Neutrophil (primary cell): Measurements from ENCODE around the gene FRY.
A peak's percentile ranks its signal among the peaks of the same experiment; 100 is the strongest.
"Not testable (repeated sequence)": the region's sequence is repeated elsewhere in the genome, so short reads cannot be mapped to it uniquely, and the experiment has no call there.

Source experiments
- H3K27ac ChIP-seq: fragments of 200-600 bp; sonication (generic); 2 replicates; pipeline ENCODE4 v1.5.1; 2016; ENCODE audit warnings: mild to moderate bottlenecking, moderate library complexity
- H3K27me3 ChIP-seq: fragments of 200-600 bp; sonication (generic); 2 replicates; pipeline ENCODE4 v1.6.0; 2016; ENCODE audit warnings: mild to moderate bottlenecking
- H3K36me3 ChIP-seq: fragments of 200-600 bp; sonication (generic); 2 replicates; pipeline ENCODE4 v1.5.1; 2017
- H3K4me1 ChIP-seq, 2 experiments: fragments of 200-600 bp in 1 of 2; sonication (generic) in 1 of 2; 1 replicate in 1 of 2; 2 replicates in 1 of 2; pipeline versions ENCODE4 v1.5.1 to v1.6.1; 2013 to 2016; ENCODE audit warnings: low read depth in 1 of 2, low read length in 1 of 2, mild to moderate bottlenecking in 1 of 2, moderate library complexity in 1 of 2; ENCODE audit not compliant: control insufficient read depth in 1 of 2, insufficient read depth in 1 of 2
- H3K4me3 ChIP-seq, 2 experiments: fragments of 200-600 bp in 1 of 2; sonication (generic) in 1 of 2; 1 replicate in 1 of 2; 2 replicates in 1 of 2; pipeline ENCODE4 v1.5.1; 2013 to 2016; ENCODE audit warnings: low read depth in 1 of 2, low read length in 1 of 2, mild to moderate bottlenecking in 1 of 2, moderate library complexity in 1 of 2
- H3K9me3 ChIP-seq: fragments of 200-600 bp; sonication (generic); 2 replicates; pipeline ENCODE4 v1.5.1; 2016
- CTCF ChIP-seq: fragments of 200-600 bp; sonication (generic); IDR thresholded peaks from 2 replicates; pipeline ENCODE4 v1.5.1; 2016; ENCODE audit warnings: antibody characterized with exemption

Gene FRY

GRCh38 chr13:32031025-32031814, at the start of gene FRY:
Gene FRY (plus strand): TSS chr13:32031774. CDS start chr13:32031796, 22 bp downstream.
- Histone ChIP-seq H3K27ac (peak within 1 kb of the TSS; percentile 91), H3K36me3 (no peaks in the 10 kb centered on the region), H3K27me3 (no peaks in the 10 kb centered on the region), H3K9me3 (no peaks in the 10 kb centered on the region), H3K4me1 (peaks cover 53 to 54% of the 10 kb centered on the region in 2 experiments), H3K4me3 (peak within 1 kb of the TSS; percentile 73 to 76)
- TF ChIP-seq CTCF = peak; percentile 13

DNA sequence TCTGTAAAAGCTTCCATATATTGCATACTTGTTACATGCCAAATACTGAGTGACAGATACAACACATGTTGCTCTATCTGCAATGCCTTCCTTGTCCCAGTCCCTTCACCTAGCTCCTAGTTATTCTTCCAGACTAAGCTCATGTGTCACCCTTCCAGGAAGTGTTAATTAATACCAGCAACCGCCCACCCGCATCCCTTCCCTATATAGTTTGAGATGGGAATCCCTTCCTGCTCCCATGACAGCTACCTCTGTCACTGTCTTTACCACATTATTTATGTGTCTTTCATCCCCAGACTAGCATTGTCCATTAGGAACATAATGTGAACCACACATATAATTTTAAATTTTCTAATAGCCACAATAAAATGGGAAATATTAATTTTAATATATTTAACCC, 49.5 kb upstream of the FRY start:
- Histone ChIP-seq H3K27me3 (no peaks in the 10 kb centered on the region), H3K27ac (no peak overlapping the region), H3K36me3 (no peaks in the 10 kb centered on the region), H3K4me1 (peaks cover 4 to 10% of the 10 kb centered on the region in 2 experiments), H3K4me3 (no peak overlapping the region), H3K9me3 (no peaks in the 10 kb centered on the region)
- TF ChIP-seq CTCF = no peak

GRCh38 chr13:31982540-31982939, 49.0 kb upstream of the FRY start:
- no peak for TF ChIP-seq CTCF
- Histone ChIP-seq H3K4me1 (peaks cover 4 to 10% of the 10 kb centered on the region in 2 experiments), H3K9me3 (no peaks in the 10 kb centered on the region), H3K36me3 (no peaks in the 10 kb centered on the region), H3K27ac (no peak overlapping the region), H3K4me3 (no peak overlapping the region), H3K27me3 (no peaks in the 10 kb centered on the region)

DNA sequence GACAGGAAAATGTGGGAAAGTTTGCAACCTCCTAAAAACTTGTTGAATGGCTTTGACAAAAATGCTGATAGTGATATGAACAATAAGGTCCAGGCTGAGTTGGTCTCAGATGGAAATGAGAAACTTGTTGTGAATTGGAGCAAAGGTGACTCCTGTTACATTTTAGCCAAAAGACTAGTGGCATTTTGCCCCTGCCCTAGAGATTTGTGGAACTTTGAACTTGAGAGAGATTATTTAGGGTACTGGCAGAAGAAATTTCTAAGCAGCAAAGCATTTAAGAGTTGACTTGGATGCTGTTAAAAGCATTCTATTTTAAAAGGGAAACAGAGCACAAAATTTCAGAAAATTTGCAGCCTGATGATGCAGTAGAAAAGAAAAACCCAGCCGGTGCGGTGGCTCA, 47.9 kb upstream of the FRY start:
- not testable (repeated sequence) for H3K27me3 ChIP-seq, H3K9me3 ChIP-seq, H3K4me3 ChIP-seq, H3K27ac ChIP-seq, H3K36me3 ChIP-seq
- H3K4me1 ChIP-seq = peaks cover 4 to 10% of the 10 kb centered on the region in 2 experiments

- H3K27ac ChIP-seq, H3K27me3 ChIP-seq, H3K36me3 ChIP-seq, H3K4me3 ChIP-seq, H3K9me3 ChIP-seq: not testable (repeated sequence)
- H3K4me1 ChIP-seq = peaks cover 4 to 10% of the 10 kb centered on the region in 2 experiments
These were observed 47.2 kb upstream of the FRY start for GRCh38 chr13:31984388-31984787.

- Histone ChIP-seq H3K4me1 (peaks cover 4 to 10% of the 10 kb centered on the region in 2 experiments), H3K27ac (no peak overlapping the region), H3K27me3 (no peaks in the 10 kb centered on the region), H3K9me3 (no peaks in the 10 kb centered on the region), H3K4me3 (no peak overlapping the region), H3K36me3 (no peaks in the 10 kb centered on the region)
- no peak for TF ChIP-seq CTCF
These were observed 44.7 kb upstream of the FRY start for GRCh38 chr13:31986676-31987470.
